Measurements from ENCODE around the gene CSNK2A1.
A peak's percentile ranks its signal among the peaks of the same experiment; 100 is the strongest.
"Not testable (repeated sequence)": the region's sequence is repeated elsewhere in the genome, so short reads cannot be mapped to it uniquely, and the experiment has no call there.

The CSNK2A1 gene

GRCh38 chr20:480044-480443 is 63.5 kb downstream of the CSNK2A1 start:
- DNase-seq: no peak

DNA sequence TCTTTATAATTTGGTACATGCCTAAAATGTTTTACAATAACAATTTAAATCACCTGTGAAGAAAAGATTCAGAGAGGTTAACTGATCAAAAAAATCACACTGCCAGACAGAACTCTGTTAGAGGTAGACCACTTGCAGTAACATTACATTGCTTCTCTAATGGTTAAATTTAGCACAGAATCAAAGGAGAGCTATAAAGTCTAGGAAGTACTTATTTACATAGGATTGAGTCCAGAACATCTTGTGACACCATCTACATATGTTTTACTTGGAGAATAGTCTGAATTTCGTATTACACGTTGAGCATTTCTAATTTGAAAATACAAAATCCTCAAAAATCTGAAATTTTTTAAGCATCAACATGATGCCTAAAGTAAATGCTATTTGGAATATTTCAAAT is 64.1 kb downstream of the CSNK2A1 start:
- DNase-seq: no peak

- DNase-seq: peak; percentile 68
Observed at GRCh38 chr20:478949-479429, 64.6 kb downstream of the CSNK2A1 start.

DNA sequence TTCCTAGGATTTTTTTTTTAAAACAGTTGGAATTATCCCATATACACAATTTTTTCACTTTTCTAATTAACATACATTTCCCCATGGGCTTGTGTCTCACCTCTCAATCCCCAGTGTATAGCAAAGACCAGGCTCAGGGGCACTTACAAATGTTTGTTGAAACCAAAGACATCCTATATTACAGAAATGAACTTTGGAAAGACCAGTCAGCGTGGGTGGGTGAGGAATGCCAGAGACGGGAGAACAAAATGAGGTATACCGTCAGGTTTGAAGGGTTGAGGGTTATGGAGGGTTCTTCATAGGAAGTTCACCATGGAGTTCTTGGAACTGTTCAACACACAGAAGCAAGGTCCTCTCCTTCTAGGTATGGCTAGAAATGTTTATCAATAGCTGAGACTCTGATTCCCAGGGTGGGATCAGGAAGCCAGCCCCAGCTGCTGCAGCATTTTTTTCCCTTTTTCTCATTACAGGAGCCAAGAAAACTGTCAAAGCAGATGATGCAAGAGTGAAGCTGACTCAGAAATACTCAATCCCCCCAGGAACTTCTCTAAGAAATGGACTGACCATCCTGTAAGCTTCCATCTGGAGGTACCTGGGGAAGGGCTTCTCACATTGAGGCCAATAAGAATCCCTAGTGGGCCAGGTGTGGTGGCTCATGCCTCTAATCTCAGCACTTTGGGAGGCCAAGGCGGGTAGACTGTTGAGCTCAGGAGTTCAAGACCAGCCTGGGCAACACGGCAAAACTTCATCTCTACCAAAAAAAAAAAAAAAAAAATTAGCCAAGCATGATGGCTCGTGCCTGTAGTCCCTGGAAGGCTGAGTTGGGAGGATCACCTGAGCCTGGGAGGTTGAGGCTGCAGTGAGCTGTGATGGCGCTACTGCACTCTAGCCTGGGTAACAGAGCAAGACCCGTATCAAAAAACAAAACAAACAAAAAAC is 65.3 kb downstream of the CSNK2A1 start:
- DNase-seq: peak; percentile 19

DNA sequence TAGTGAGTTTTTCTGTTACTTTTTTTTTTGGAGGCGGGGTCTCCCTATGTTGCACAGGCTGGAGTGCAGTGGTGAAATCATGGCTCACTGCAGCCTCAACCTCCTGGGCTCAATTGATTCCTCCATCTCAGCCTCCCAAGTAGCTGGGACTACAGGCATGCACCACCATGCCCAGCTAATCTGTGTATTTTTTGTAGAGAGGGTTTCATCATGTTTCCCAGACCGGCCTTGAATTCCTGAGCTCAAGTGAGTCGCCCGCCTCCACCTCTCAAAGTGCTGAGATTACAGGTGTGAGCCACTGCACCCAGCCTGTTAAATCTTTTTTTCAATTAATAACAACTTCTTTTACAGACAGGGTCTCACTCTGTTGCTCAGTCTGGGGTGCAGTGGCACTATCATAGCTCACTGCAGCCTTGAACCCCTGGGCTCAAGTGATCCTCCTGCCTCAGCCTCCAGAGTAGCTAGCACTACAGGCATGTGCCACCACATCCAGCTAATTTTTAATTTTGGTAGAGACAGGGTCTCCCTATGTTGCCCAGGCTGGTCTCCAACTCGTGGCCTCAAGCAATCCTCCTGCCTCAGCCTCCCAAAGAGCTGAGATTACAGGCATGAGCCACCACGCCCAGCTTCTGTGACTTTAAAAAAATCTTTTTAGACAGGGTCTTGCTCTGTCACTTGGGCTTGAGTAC is 66.9 kb downstream of the CSNK2A1 start:
- not testable (repeated sequence) for DNase-seq

- no peak for DNase-seq
Observed at GRCh38 chr20:475463-476357, 67.9 kb downstream of the CSNK2A1 start.

DNA sequence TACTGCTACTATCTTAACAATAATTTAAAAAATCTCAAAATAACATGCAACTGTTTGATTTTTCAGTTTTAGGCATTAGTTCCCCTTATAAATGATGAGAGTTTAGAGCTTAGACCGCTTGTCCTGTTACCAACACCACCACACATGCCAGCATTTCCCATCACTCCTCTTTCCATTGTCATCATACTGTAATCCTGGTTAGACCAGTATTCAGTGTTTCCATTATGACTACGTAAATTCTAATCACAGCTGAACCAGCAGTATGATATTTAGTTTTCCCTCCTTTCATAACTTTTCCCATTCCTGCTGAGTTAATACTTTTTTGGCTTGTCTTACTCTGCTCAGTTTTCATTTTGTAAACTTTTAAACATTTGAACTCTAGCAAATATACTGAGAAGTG is 69.0 kb downstream of the CSNK2A1 start:
- DNase-seq: no peak

DNA sequence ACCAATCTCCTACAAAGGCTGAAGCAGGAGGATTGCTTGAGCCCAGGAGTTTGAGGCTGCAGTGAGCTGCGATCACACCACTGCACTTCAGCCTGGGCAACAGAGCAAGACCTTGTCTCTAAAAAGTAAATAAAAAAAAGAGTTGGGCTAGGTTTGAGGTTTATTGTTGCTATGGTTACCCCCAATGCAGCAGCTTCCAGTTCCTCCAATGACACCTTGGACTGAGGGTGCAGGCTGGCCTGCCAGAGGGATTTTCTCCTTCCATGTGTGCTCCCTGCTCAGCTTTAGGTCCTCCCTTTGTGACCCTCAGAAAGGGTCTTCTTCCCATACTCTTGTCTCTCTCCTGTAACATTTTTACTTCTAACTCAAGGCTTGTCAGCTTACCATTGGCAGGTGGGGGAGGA is 70.7 kb downstream of the CSNK2A1 start:
- no peak for DNase-seq

- DNase-seq: no peak
Observed at GRCh38 chr20:472137-472846, 71.3 kb downstream of the CSNK2A1 start.

DNA sequence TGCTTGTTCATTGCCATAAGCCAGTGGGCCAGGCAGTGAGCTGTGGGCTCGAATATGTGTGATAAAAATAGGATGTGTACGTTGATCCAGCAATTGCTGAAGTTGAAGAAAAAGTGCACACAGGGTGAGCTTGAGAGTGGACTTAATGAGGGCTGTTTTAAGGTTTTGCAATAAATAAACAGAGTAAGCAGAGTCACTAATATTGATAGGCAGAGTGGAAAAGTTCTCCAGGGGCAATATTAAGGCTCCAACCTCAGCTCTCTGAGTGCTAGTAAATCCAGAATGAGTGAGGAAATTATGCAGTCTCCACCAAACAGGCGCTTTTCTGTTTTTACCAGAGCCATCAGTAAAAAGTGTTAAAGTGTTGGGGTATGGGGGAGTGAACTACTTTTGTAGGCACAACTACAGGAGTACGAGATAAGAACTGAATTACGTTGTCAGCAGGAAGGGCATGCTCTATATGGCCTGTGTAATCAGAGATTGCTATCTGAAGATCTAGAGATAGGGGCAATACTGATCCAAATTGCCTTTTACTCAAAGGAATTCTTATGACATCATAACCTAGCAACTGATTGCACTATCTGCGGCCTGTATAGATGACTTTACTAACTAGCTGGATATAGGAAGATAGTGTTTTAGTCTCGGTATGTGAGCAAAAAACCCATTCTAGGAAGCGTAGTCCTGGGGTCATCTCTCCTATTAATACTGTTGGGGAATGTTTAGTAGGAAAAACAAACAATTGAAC is 73.7 kb downstream of the CSNK2A1 start:
- no peak for DNase-seq

- no peak for DNase-seq
Observed at GRCh38 chr20:467755-468154, 75.8 kb downstream of the CSNK2A1 start.

GRCh38 chr20:462199-462991 is 81.2 kb downstream of the CSNK2A1 start, which contains the start of gene TBC1D20:
TBC1D20 (minus strand) TSS chr20:462533; CDS start chr20:462405, 128 bp downstream.
- peak; percentile 94 for DNase-seq

DNA sequence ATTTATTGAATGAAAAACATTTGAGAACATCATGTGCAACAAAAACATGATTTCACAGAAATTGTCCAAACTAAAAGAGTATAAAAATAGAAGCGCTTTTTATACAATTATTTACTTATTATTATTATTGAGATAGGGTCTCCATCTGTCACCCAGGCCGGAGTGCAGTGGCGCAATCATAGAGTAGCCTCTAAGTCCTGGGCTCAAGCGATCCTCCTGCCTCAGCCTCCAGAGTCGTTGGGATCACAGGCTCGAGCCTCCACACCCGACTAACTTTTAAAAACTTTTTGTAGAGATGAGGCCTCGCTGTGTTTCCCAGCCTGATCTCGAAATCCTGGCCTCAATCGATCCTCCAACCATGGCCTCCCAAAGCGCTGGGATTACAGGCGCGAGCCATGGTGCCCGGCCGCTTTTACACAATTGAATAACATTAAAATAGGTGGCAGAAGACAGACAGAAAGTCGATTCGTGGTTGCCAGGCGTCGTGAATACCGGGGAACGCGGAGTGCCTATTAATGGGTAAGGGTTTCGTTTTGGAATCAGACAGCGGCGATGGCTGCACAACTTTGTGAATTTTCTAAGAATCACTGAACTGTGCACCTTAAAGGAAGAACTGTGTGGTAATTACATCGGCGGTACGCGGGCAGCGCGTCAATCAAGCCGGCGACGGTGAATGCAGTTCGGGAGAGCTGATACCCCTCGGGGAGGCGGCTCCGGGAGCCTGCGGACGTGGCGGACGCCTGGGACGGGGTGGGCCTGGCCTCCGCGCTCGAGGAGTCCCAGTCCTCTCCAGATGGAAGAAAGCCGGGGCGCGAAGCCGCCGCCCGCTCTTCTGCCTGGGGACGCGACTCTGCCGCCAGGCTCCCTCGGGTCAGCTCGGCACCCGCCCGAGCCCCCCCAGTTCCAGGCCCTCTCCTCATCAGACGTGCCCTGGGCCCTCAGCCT is 82.1 kb downstream of the CSNK2A1 start:
- DNase-seq: peak; percentile 61

- no peak for DNase-seq
Observed at GRCh38 chr20:460707-461106, 82.9 kb downstream of the CSNK2A1 start.

DNA sequence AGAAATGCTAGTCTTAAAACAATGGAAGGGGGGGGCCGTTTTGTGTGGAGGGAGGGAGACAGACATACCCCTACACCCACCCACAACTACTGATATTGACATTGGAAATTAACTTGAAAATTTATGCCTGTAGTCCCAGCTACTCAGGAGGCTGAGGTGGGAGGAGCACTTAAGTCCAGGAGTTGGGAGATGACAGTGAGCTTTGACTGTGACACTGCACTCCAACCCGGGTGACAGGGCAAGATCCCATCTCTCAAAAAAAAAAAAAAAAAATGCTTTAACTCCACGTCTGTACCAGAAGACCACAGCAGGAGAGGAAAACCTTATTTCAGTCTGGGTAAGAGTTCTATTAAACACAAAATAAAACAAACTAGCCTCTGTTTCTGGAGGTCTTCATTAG is 83.4 kb downstream of the CSNK2A1 start:
- no peak for DNase-seq

- DNase-seq: peak; percentile 76
Observed at GRCh38 chr20:458776-459175, 84.8 kb downstream of the CSNK2A1 start.

GRCh38 chr20:454951-455350 is 88.6 kb downstream of the CSNK2A1 start:
- DNase-seq: no peak

DNA sequence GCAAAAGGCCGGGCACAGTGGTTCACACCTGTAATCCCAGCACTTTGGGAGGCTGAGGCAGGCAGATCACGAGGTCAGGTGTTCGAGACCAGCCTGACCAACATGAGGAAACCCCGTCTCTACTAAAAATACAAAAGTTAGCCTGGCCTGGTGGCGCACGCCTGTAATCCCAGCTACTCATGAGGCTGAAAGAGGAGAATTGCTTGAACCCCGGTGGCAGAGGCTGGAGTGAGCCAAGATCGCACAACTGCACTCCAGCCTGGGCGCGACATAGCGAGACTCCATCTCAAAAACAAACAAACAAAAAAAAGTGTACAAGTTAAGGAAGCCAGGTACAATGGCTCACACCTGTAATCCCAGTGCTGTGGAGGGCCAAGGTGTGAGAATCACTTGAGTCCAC is 91.6 kb downstream of the CSNK2A1 start:
- DNase-seq: not testable (repeated sequence)
